Stomach (tissue), 9 donors: ENCODE results near the gene CTU1. TPM values are rescaled to one million over a fixed set of nuclear protein-coding genes. Genes with fewer than 3 reads are reported as not detected.

ENCODE experiments used
- DNase-seq, 2 donors: peaks; one replicate each; pipeline versions ENCODE4 v3.0.0 to v3.0.0-alpha.2; 2013 to 2019
- H3K27ac ChIP-seq, 5 donors: fragments of 200-600 bp in 4 of 5; sonication (generic) in 4 of 5; one replicate each; pipeline ENCODE4 v1.5.1; 2013 to 2019; ENCODE audit warnings: mild to moderate bottlenecking in 1 of 5, moderate library complexity in 1 of 5
- H3K27me3 ChIP-seq, 3 donors: fragments of 200-600 bp; sonication (generic); one replicate each; pipeline ENCODE4 v1.5.1; 2017 to 2019; ENCODE audit warnings: mixed run types in 1 of 3
- H3K36me3 ChIP-seq, 4 donors: fragments of 200-600 bp; sonication (generic); 1 replicate in 3 of 4; 2 replicates in 1 of 4; pipeline ENCODE4 v1.5.1; 2016 to 2019
- H3K4me1 ChIP-seq, 4 donors: fragments of 200-600 bp; sonication (generic); one replicate each; pipeline ENCODE4 v1.5.1; 2016 to 2019
- H3K4me3 ChIP-seq, 4 donors: fragments of 200-600 bp; sonication (generic) in 3 of 4; one replicate each; pipeline ENCODE4 v1.5.1; 2016 to 2019; ENCODE audit warnings: mild to moderate bottlenecking in 1 of 4
- H3K9me3 ChIP-seq, 4 donors: fragments of 200-600 bp; sonication (generic); one replicate each; pipeline ENCODE4 v1.5.1; 2016 to 2019
- CTCF ChIP-seq, 7 experiments: fragments of 450-650 bp in 4 of 7; fragments of 200-600 bp in 3 of 7; sonication (generic) in 3 of 7; IDR thresholded peaks; one replicate each; pipeline ENCODE4 v1.5.1; 2016 to 2019; ENCODE audit warnings: antibody characterized with exemption in 7 of 7, control low read depth in 2 of 7, mild to moderate bottlenecking in 1 of 7
- EP300 ChIP-seq: sonication (generic); formaldehyde crosslinking; IDR thresholded peaks from one replicate; pipeline ENCODE4 v1.6.1; 2017; ENCODE audit warnings: antibody characterized with exemption
- POLR2A ChIP-seq, 4 donors: fragments of 450-650 bp; IDR thresholded peaks; one replicate each; pipeline ENCODE4 v1.6.1; 2016; ENCODE audit warnings: antibody characterized with exemption in 4 of 4, control low read depth in 2 of 4, mild to moderate bottlenecking in 1 of 4, moderate library complexity in 1 of 4
- POLR2AphosphoS5 ChIP-seq, 3 donors: sonication (generic); formaldehyde crosslinking; IDR thresholded peaks; one replicate each; pipeline ENCODE4 v1.6.1; 2016; ENCODE audit warnings: antibody characterized with exemption in 3 of 3
- WGBS, 5 donors: extraction: QIAGEN DNeasy Blood & Tissue Kit in 3 of 5; methylation state at CpG; one replicate each; pipeline versions ENCODE4 v1.1.5 to v1.1.7; 2013 to 2018; 5-methylcytosine and 5-hydroxymethylcytosine counted together
- intact Hi-C: fragments of 100-400 bp; cut with DNase I; formaldehyde crosslinking; loops from one replicate; pipeline ENCODE4 v1.15.1; 2023; ENCODE audit warnings: low total_unique reads
- polyA plus RNA-seq, 3 donors: library from polyadenylated mRNA; stranded (reverse); fragments of 200-250 nt; gene quantifications; one replicate each; pipeline ENCODE4 v1.2.3, GENCODE V29; 2013
- total RNA-seq, 5 donors: library from RNA; depleted of rRNA; stranded (reverse); fragments of >200 nt; gene quantifications; one replicate each; pipeline versions ENCODE4 v1.1.0 to v1.2.3, GENCODE V29; 2014 to 2016
- donor health status: healthy with polysubstance abuse.
- donor health status: Bipolar disorder and iron deficiency.
- donor health status: healthy.

The CTU1 gene
- total and polyA plus RNA-seq, 8 donors, result 0.58 to 47.3 (median 4.0) TPM

- WGBS, 5 donors, result 70 to 77% (median 76%) methylated on average over 3 of the region's 3 CpGs
- Histone ChIP-seq H3K36me3 (no peaks in the 10 kb centered on the region), H3K4me3 (no peak overlapping the region), H3K27me3 (peaks cover 0 to 30% (median 0%) of the 10 kb centered on the region in 3 donors), H3K9me3 (peaks cover 0 to 10% (median 4%) of the 10 kb centered on the region in 4 donors), H3K27ac (no peak overlapping the region), H3K4me1 (no peaks in the 10 kb centered on the region)
- intact Hi-C loops, result no loop called here
- TF ChIP-seq POLR2AphosphoS5 (IDR thresholded peaks at IDR 0.05) (no peak), CTCF (IDR thresholded peaks at IDR 0.05) (no peak), POLR2A (IDR thresholded peaks at IDR 0.05) (no peak), EP300 (no peak)
- DNase-seq, result no peak
These were observed 42.4 kb upstream of the CTU1 start for GRCh38 chr19:51150627-51151026.

DNA sequence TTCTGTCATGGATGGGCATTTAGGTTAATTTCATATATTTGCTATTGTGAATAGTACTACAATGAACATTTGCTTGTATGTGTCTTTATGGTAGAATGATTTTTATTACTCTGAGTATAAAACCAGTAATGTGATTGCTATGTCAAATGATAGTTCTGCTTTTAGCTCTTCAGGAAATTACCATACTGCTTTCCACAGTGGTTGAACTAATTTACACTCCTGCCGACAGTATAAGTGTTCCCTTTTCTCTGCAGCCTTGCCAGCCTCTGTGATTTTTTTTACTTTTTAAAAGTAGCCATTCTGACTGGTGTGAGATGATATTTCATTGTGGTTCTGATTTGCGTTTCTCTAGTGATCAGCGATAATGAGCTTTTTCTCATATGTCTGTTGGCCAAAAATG is 40.4 kb upstream of the CTU1 start:
- Histone ChIP-seq H3K9me3 (peaks cover 0 to 10% (median 4%) of the 10 kb centered on the region in 4 donors), H3K36me3 (no peaks in the 10 kb centered on the region), H3K4me3 (no peak overlapping the region), H3K27ac (no peak overlapping the region), H3K4me1 (no peaks in the 10 kb centered on the region), H3K27me3 (peaks cover 0 to 19% (median 5%) of the 10 kb centered on the region in 3 donors)
- WGBS, 5 donors, result 62 to 84% (median 81%) methylated on average over 3 of the region's 3 CpGs
- intact Hi-C loops, result no loop called here
- TF ChIP-seq POLR2AphosphoS5 (IDR thresholded peaks at IDR 0.05) (no peak), CTCF (IDR thresholded peaks at IDR 0.05) (no peak), POLR2A (IDR thresholded peaks at IDR 0.05) (no peak), EP300 (no peak)
- no peak for DNase-seq

DNA sequence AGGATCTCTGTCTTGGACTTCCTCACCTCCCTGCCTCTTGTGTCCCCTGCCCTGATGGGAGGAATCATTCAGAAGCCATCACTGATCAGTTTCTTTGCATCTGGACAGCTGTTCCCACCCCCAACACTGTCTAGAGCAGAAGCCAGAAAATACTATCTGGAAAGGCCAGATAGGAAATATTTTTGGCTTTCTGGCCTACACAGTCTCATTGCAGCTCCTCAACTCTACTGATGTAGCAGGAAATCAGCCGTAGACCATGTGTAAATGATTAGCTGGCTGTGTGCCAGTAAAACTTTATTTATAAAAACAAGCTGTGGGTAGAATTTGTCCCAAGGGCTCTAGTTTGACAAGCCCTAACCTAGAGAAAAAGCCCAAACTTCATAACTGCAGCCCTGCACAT is 39.5 kb upstream of the CTU1 start:
- Histone ChIP-seq H3K27ac (no peak overlapping the region), H3K9me3 (peaks cover 0 to 10% (median 4%) of the 10 kb centered on the region in 4 donors), H3K4me1 (no peaks in the 10 kb centered on the region), H3K36me3 (no peaks in the 10 kb centered on the region), H3K27me3 (peaks cover 0 to 18% (median 5%) of the 10 kb centered on the region in 3 donors), H3K4me3 (no peak overlapping the region)
- WGBS, 5 donors, result 11 to 39% (median 28%) methylated on average over 1 of the region's 1 CpG
- no peak for DNase-seq
- TF ChIP-seq EP300, result no peak
- TF ChIP-seq POLR2A (IDR thresholded peaks at IDR 0.05), result no peak
- no peak for TF ChIP-seq POLR2AphosphoS5 (IDR thresholded peaks at IDR 0.05)
- no peak for TF ChIP-seq CTCF (IDR thresholded peaks at IDR 0.05)
- intact Hi-C loops, result no loop called here

DNA sequence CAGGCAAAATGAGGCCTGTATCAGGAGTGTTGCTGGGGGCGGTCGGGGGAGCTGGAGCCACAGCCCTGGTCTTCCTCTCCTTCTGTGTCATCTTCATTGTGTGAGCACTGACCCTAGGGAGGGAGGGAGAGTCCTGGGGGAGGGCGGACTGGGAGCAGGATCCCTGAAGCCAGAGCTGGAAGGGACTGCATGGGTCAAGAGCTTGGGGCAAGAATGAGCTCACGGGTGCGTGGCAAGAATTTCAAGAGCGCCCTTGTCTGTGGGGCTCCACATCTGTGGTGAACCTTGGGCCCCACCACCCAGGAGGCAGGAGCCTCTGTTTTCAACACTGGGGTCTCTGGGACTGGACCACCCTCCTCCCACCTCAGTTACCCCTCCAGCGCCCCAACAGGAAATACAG is 38.5 kb upstream of the CTU1 start:
- intact Hi-C loops, result no loop called here
- no peak for TF ChIP-seq CTCF (IDR thresholded peaks at IDR 0.05)
- no peak for TF ChIP-seq POLR2A (IDR thresholded peaks at IDR 0.05)
- TF ChIP-seq EP300, result no peak
- no peak for TF ChIP-seq POLR2AphosphoS5 (IDR thresholded peaks at IDR 0.05)
- Histone ChIP-seq H3K27ac (no peak overlapping the region), H3K27me3 (peaks cover 0 to 22% (median 6%) of the 10 kb centered on the region in 3 donors), H3K4me1 (no peaks in the 10 kb centered on the region), H3K4me3 (no peak overlapping the region), H3K9me3 (peaks cover 0 to 7% (median 2%) of the 10 kb centered on the region in 4 donors), H3K36me3 (no peaks in the 10 kb centered on the region)
- 86 to 93% (median 90%) methylated on average over 7 of the region's 7 CpGs for whole genome bisulfite sequencing, 5 donors
- no peak for DNase-seq
